HepG2 (cell line): ENCODE data around the gene MND1. TPM values are rescaled to one million over a fixed set of nuclear protein-coding genes. Genes with fewer than 3 reads are reported as not detected.

ENCODE experiments used
- ATAC-seq: fragments of 200-7000 bp; cut with Tn5 transposase; 3 replicates; pipeline ENCODE4 v1.9.1; 2020; ENCODE audit warnings: mild to moderate bottlenecking, moderate library complexity
- BruUV-seq: library from RNA; stranded (reverse); fragments of 400-500 nt; replicated peaks from 2 replicates; lab custom pipeline; 2021; lab: Mats Ljungman, UMichigan
- CTCF ChIA-PET: fragments of 300-600 bp; formaldehyde crosslinking; extraction: SDS; loops from one replicate; lab custom pipeline; 2021; ENCODE audit warnings: low total read pairs, inconsistent platforms, low intra/inter-chr PET ratio; lab: Yijun Ruan, JAX
- POLR2A ChIA-PET: fragments of 350-600 bp; sonication (Branson Sonifier 250); formaldehyde crosslinking; loops from one replicate; lab custom pipeline; 2020; ENCODE audit warnings: antibody characterized with exemption, inconsistent platforms; lab: Yijun Ruan, JAX
- DNase-seq: peaks from one replicate; pipeline ENCODE4 v3.0.0-alpha.2; 2015; ENCODE audit warnings: low spot score
- FAIRE-seq: peaks from 3 replicates; lab custom pipeline; 2011; peaks lifted over from hg19 to GRCh38; lab: Jason Lieb, UNC
- H2AFZ ChIP-seq: one replicate; pipeline ENCODE4 v1.6.1; 2011; ENCODE audit warnings: low read length, inconsistent platforms
- H3K27ac ChIP-seq: fragments of 300-600 bp; 3 replicates; pipeline ENCODE4 v1.8.0; 2011; ENCODE audit warnings: mixed run types, mild to moderate bottlenecking, mixed read lengths, low read length, inconsistent platforms; ENCODE audit not compliant: insufficient read depth; ENCODE audit errors: extremely low read length
- H3K27me3 ChIP-seq, 2 experiments: fragments of 200-600 bp in 1 of 2; 2 replicates in 1 of 2; 3 replicates in 1 of 2; pipeline versions ENCODE4 v1.6.0 to v1.8.0; 2011; ENCODE audit warnings: low read length in 2 of 2, mild to moderate bottlenecking in 2 of 2, moderate library complexity in 2 of 2, inconsistent platforms in 1 of 2; ENCODE audit not compliant: insufficient read depth in 2 of 2, control insufficient read depth in 1 of 2
- H3K36me3 ChIP-seq, 2 experiments: fragments of 200-600 bp in 1 of 2; replicated peaks in 1 of 2; 2 replicates in 1 of 2; 3 replicates in 1 of 2; pipeline versions ENCODE4 v1.5.1 to v1.8.0; 2011; ENCODE audit warnings: low read length in 2 of 2, inconsistent platforms in 1 of 2; ENCODE audit not compliant: insufficient read depth in 2 of 2, control insufficient read depth in 1 of 2
- H3K4me1 ChIP-seq: 2 replicates; pipeline ENCODE4 v1.5.1; 2012; ENCODE audit warnings: low read length, inconsistent platforms; ENCODE audit not compliant: insufficient read depth
- H3K4me2 ChIP-seq: 2 replicates; pipeline ENCODE4 v1.6.0; 2011; ENCODE audit warnings: low read depth, low read length, inconsistent platforms
- H3K4me3 ChIP-seq, 3 experiments: fragments of 200-600 bp in 1 of 3; sonication (generic), shearing (Covaris generic) in 1 of 3; replicated peaks in 1 of 3; 2 replicates each; pipeline ENCODE4 v1.5.1; 2011 to 2016; ENCODE audit warnings: low read length in 3 of 3, inconsistent platforms in 2 of 3, low read depth in 2 of 3, mild to moderate bottlenecking in 2 of 3, control low read depth in 1 of 3, mixed read lengths in 1 of 3; ENCODE audit not compliant: insufficient read depth in 1 of 3
- H3K79me2 ChIP-seq: one replicate; pipeline ENCODE4 v1.6.1; 2011; ENCODE audit warnings: low read length, inconsistent platforms; ENCODE audit not compliant: insufficient read depth
- H3K9ac ChIP-seq: 2 replicates; pipeline ENCODE4 v1.6.0; 2011; ENCODE audit warnings: mild to moderate bottlenecking, low read depth, low read length, inconsistent platforms; ENCODE audit not compliant: insufficient read depth
- H3K9me3 ChIP-seq: 2 replicates; pipeline ENCODE4 v1.5.1; 2012; ENCODE audit warnings: mild to moderate bottlenecking, low read length
- H4K20me1 ChIP-seq: 2 replicates; pipeline ENCODE4 v1.6.0; 2011; ENCODE audit warnings: inconsistent platforms, mild to moderate bottlenecking, low read length, moderate library complexity; ENCODE audit not compliant: insufficient read depth
- EEA1 ChIP-seq: sonication (generic); formaldehyde crosslinking; IDR thresholded peaks from 2 replicates; pipeline ENCODE4 v1.5.1; 2020; ENCODE audit warnings: mild to moderate bottlenecking, missing genetic modification reagents, borderline replicate concordance
- FOXO1 ChIP-seq: sonication (generic); formaldehyde crosslinking; IDR thresholded peaks from 2 replicates; pipeline ENCODE4 v1.4.0; 2020; ENCODE audit warnings: missing genetic modification reagents
- KMT2A ChIP-seq: sonication (generic); formaldehyde crosslinking; IDR thresholded peaks from 2 replicates; pipeline ENCODE4 v1.4.0; 2020; ENCODE audit warnings: missing genetic modification reagents
- MYNN ChIP-seq: sonication (generic); formaldehyde crosslinking; IDR thresholded peaks from 2 replicates; pipeline ENCODE4 v1.4.0; 2020; ENCODE audit warnings: mild to moderate bottlenecking, low read depth, missing genetic modification reagents
- ZFX ChIP-seq: sonication (generic); formaldehyde crosslinking; IDR thresholded peaks from 2 replicates; pipeline ENCODE4 v1.4.0; 2020; ENCODE audit warnings: mild to moderate bottlenecking, low read depth, missing genetic modification reagents, moderate library complexity
- ZMYM4 ChIP-seq: sonication (generic); formaldehyde crosslinking; IDR thresholded peaks from 2 replicates; pipeline ENCODE4 v1.8.1; 2023; ENCODE audit warnings: mild to moderate bottlenecking, missing genetic modification reagents
- ZNF564 ChIP-seq: sonication (generic); formaldehyde crosslinking; IDR thresholded peaks from 2 replicates; pipeline ENCODE4 v1.8.1; 2023; ENCODE audit warnings: mild to moderate bottlenecking, missing genetic modification reagents
- ZNF639 ChIP-seq: conservative IDR thresholded peaks from 2 replicates; pipeline ENCODE4 v1.6.1; 2018; ENCODE audit warnings: missing genetic modification reagents
- WGBS: methylation state at CpG from one replicate; pipeline ENCODE4 v1.1.6; 2017; ENCODE audit warnings: low lambda C conversion rate; 5-methylcytosine and 5-hydroxymethylcytosine counted together
- in situ Hi-C: cut with HindIII; loops from 2 replicates; pipeline ENCODE4 v1.10.0; 2017; ENCODE audit warnings: low pct_unique_long_range_greater_than_20kb; ENCODE audit not compliant: extremely low pct_ligation_motif_present
- intact Hi-C: fragments of 100-400 bp; cut with micrococcal nuclease; formaldehyde crosslinking; loops from one replicate; pipeline ENCODE4 v1.10.0; 2022; ENCODE audit not compliant: unreplicated experiment
- polyA plus RNA-seq, 8 experiments: library from polyadenylated mRNA; depleted of rRNA in 3 of 8; stranded (reverse) in 7 of 8; unstranded in 1 of 8; fragments of >200 nt; fragmentation: Illumina TruSeq in 4 of 8; extraction: Trizol in 4 of 8; gene quantifications; 2 replicates each; pipeline versions ENCODE4 v1.2.1 to v1.2.3, GENCODE V29; 2011 to 2016; ENCODE audit warnings: low read depth in 4 of 8, missing spikeins in 1 of 8, mixed read lengths in 1 of 8; ENCODE audit not compliant: insufficient read depth in 1 of 8
- total RNA-seq, 5 experiments: library from RNA; depleted of rRNA; stranded (reverse); fragments of >200 nt; fragmentation: Illumina TruSeq; extraction: Trizol; gene quantifications; 2 replicates each; pipeline ENCODE4 v1.2.3, GENCODE V29; 2016; ENCODE audit warnings: low read depth in 1 of 5
- TF ChIP-seq, protein P1 (sequence below): sonication (generic); formaldehyde crosslinking; IDR thresholded peaks from 2 replicates; pipeline ENCODE4 v1.8.0; 2022; ENCODE audit warnings: missing genetic modification reagents, mild to moderate bottlenecking, inconsistent platforms, borderline replicate concordance

Gene MND1
- total and polyA plus RNA-seq, 2 of the 13 experiments (the other 11 are each of a cell fraction or from before 2014, with no cell fraction given) = 4.8 to 30.7 TPM

DNA sequence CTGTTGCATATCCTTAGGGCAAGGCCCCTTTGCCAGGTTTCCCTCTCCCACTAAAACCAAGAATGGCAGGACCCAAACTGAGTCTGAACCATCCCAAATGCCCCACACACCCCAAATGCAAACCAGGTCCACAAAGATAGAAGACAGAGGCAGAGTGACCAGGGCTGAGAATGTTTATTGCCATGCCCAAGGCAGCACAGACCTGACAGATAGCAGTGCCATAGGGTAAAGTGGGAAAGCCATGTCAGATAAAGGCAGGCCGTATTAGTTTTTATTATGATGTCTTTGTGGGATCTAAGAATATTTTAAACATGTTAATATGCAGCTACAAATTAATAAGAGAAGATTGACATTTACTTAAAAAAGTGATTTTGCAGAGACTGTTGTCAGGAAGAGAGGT is 29.6 kb upstream of the MND1 start:
- Histone ChIP-seq H3K9ac (no peak overlapping the region), H2AFZ (no peak overlapping the region), H3K4me1 (no peaks in the 10 kb centered on the region), H4K20me1 (no peaks in the 10 kb centered on the region), H3K79me2 (no peaks in the 10 kb centered on the region), H3K27me3 (no peaks in the 10 kb centered on the region), H3K27ac (no peak overlapping the region), H3K9me3 (no peaks in the 10 kb centered on the region), H3K4me2 (no peak overlapping the region), H3K36me3 (no peaks in the 10 kb centered on the region), H3K4me3 (no peak overlapping the region)
- in situ Hi-C loops (loop anchor here (5.0 kb wide), 2 partner anchors 83 to 173 kb away; no protein-coding TSS in a partner anchor), intact Hi-C loops (no loop called here)
- no TSS peak for BruUV-seq
- POLR2A ChIA-PET = no interaction called here
- WGBS = 97% methylated on average over 1 of the region's 1 CpG
- no peak for DNase-seq
- ATAC-seq = no peak
- CTCF ChIA-PET = no interaction called here
- FAIRE-seq = no peak
- TF ChIP-seq ZNF564 (CRISPR knock-in tag) (no peak), EEA1 (CRISPR knock-in tag) (no peak), ZFX (no peak), MYNN (CRISPR knock-in tag) (no peak), FOXO1 (CRISPR knock-in tag) (no peak), ZNF639 (CRISPR knock-in tag) (no peak), KMT2A (no peak), ZMYM4 (CRISPR knock-in tag) (no peak)
- TF ChIP-seq, protein P1, sequence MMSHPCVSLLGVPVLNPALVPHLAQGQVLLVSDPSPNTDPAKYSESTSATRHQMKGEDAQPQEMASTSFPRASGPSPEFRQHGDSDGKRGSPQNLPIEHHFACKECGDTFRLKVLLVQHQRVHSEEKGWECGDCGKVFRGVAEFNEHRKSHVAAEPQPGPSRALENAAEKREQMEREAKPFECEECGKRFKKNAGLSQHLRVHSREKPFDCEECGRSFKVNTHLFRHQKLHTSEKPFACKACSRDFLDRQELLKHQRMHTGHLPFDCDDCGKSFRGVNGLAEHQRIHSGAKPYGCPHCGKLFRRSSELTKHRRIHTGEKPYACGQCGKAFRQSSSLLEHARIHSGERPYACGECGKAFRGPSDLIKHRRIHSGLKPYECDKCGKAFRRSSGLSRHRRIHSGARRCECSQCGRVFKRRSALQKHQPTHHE = no peak
